Small intestine (tissue), 7 donors: ENCODE results near the gene PSMD9. TPM values are rescaled to one million over a fixed set of nuclear protein-coding genes. Genes with fewer than 3 reads are reported as not detected.

Source experiments
- DNase-seq, 2 donors: peaks; one replicate each; pipeline versions ENCODE4 v3.0.0 to v3.0.0-alpha.2; 2013
- FAIRE-seq: peaks from 2 replicates; lab custom pipeline; 2012; peaks lifted over from hg19 to GRCh38; lab: Jason Lieb, UNC
- H3K27ac ChIP-seq, 3 donors: one replicate each; pipeline ENCODE4 v1.5.1; 2013; ENCODE audit warnings: low read length in 2 of 3, mild to moderate bottlenecking in 2 of 3, control low read depth in 1 of 3, inconsistent platforms in 1 of 3, low read depth in 1 of 3, moderate library complexity in 1 of 3
- H3K27me3 ChIP-seq, 3 donors: one replicate each; pipeline ENCODE4 v1.6.1; 2013; ENCODE audit warnings: low read length in 3 of 3, inconsistent platforms in 1 of 3; ENCODE audit not compliant: control insufficient read depth in 3 of 3, insufficient read depth in 3 of 3
- H3K36me3 ChIP-seq, 3 donors: one replicate each; pipeline ENCODE4 v1.6.1; 2013; ENCODE audit warnings: low read length in 3 of 3, inconsistent platforms in 1 of 3, low read depth in 1 of 3, mild to moderate bottlenecking in 1 of 3, moderate library complexity in 1 of 3; ENCODE audit not compliant: control insufficient read depth in 3 of 3, insufficient read depth in 2 of 3
- H3K4me1 ChIP-seq, 3 donors: one replicate each; pipeline ENCODE4 v1.6.1; 2013; ENCODE audit warnings: low read length in 2 of 3, inconsistent platforms in 1 of 3, low read depth in 1 of 3, mild to moderate bottlenecking in 1 of 3, moderate library complexity in 1 of 3; ENCODE audit not compliant: control insufficient read depth in 3 of 3, insufficient read depth in 2 of 3
- H3K4me3 ChIP-seq, 3 donors: one replicate each; pipeline ENCODE4 v1.5.1; 2013; ENCODE audit warnings: low read length in 3 of 3, control low read depth in 1 of 3, inconsistent platforms in 1 of 3, low read depth in 1 of 3, mild to moderate bottlenecking in 1 of 3, moderate library complexity in 1 of 3
- H3K9me3 ChIP-seq, 2 donors: one replicate each; pipeline ENCODE4 v1.6.1; 2013; ENCODE audit warnings: low read depth in 1 of 2, low read length in 1 of 2; ENCODE audit not compliant: control insufficient read depth in 2 of 2, insufficient read depth in 1 of 2
- WGBS, 3 donors: extraction: QIAGEN DNeasy Blood & Tissue Kit; methylation state at CpG; one replicate each; pipeline ENCODE4 v1.1.7; 2013; 5-methylcytosine and 5-hydroxymethylcytosine counted together
- polyA plus RNA-seq, 4 donors: library from polyadenylated mRNA; stranded (reverse) in 3 of 4; unstranded in 1 of 4; fragments of 200-250 nt in 3 of 4; fragments of 120-200 nt in 1 of 4; gene quantifications; one replicate each; pipeline versions ENCODE4 v1.2.1 to v1.2.3, GENCODE V29; 2013
- donor health status: healthy with polysubstance abuse.
- donor health status: control.
- donor health status: control.
- donor health status: Bipolar disorder and iron deficiency.
- donor health status: healthy.

The PSMD9 gene
- polyA plus RNA-seq, 4 donors, result 54.9 to 123 (median 89.0) TPM

GRCh38 chr12:121958541-121959240 lies 70.1 kb downstream of the PSMD9 start:
- 69 to 76% (median 72%) methylated on average over 21 of the region's 21 CpGs for WGBS, 3 donors
- no peaks in the 10 kb centered on the region for H3K27me3 ChIP-seq
- DNase-seq, result no peak
- H3K4me3 ChIP-seq, result no peak overlapping the region
- no peak overlapping the region for H3K27ac ChIP-seq
- no peaks in the 10 kb centered on the region for H3K4me1 ChIP-seq
- H3K9me3 ChIP-seq, result no peaks in the 10 kb centered on the region
- FAIRE-seq, result no peak
- peaks cover 0 to 2% (median 0%) of the 10 kb centered on the region in 3 donors for H3K36me3 ChIP-seq

DNA sequence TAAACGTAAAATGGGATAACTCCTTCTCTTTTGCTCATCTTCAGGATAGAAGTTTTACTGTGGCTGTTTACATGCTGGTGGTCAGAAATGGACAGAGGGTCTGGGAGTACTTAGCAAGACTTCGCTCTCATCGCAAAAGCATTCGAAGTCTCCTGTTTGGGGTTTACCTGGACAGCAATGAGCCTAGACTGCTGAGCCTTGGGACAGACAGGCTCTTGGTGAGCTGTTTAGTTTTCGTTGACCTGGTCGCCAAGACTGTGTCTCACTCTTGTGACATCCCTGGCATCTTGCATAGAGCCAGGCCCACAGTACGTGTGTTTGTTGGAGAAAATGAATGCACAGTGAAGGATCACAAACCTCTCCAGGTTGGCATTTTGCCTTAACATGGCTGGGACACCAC lies 72.0 kb downstream of the PSMD9 start:
- H3K27ac ChIP-seq, result no peak overlapping the region
- WGBS, 3 donors, result 91 to 95% (median 92%) methylated on average over 7 of the region's 7 CpGs
- no peak overlapping the region for H3K4me3 ChIP-seq
- H3K36me3 ChIP-seq, result peaks cover 0 to 2% (median 0%) of the 10 kb centered on the region in 3 donors
- H3K27me3 ChIP-seq, result no peaks in the 10 kb centered on the region
- DNase-seq (no peak), FAIRE-seq (no peak)
- H3K9me3 ChIP-seq, result no peaks in the 10 kb centered on the region
- H3K4me1 ChIP-seq, result no peaks in the 10 kb centered on the region

- FAIRE-seq, result no peak
- H3K27ac ChIP-seq, result no peak overlapping the region
- no peaks in the 10 kb centered on the region for H3K27me3 ChIP-seq
- H3K4me1 ChIP-seq, result no peaks in the 10 kb centered on the region
- H3K36me3 ChIP-seq, result peaks cover 0 to 2% (median 0%) of the 10 kb centered on the region in 3 donors
- no peak for DNase-seq
- no peaks in the 10 kb centered on the region for H3K9me3 ChIP-seq
- no peak overlapping the region for H3K4me3 ChIP-seq
- WGBS, 3 donors, result 81 to 87% (median 84%) methylated on average over 5 of the region's 5 CpGs
Measured at GRCh38 chr12:121961195-121961879, 72.7 kb downstream of the PSMD9 start.

DNA sequence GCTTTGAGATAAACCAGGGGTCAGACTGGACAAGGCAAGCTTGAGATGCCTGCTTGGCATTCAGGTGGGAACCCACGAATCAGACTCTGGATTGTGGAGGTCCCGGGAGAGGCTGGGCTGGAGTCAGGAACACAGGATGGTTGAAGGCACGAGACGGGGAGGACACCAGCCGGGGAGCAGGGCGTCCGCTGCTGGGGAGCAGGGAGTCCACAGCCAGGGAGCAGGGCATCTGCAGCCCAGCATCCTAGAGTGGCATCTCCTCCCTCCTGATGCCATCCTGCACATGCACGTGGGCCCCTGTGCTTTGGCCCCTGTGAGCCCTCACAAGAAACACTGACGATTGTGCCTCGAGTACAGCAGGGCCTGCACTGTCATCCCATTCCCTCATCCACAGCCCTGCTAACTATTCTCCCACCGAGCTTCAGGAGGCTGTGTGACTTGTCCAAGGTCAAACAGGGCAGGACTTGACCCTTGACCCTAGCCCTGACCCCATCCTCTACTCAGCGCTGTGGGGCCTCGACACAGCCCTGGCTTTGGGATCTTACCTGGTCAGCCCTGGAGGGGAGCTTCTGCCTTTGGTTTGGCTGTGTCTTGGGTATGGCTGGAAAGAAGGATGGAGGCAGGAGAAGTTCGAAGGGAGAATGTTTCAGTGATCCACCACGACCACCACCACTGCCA lies 74.9 kb downstream of the PSMD9 start:
- H3K36me3 ChIP-seq, result peaks cover 0 to 2% (median 0%) of the 10 kb centered on the region in 3 donors
- 76 to 88% (median 78%) methylated on average over 14 to 15 of the region's 15 CpGs for WGBS, 3 donors
- no peaks in the 10 kb centered on the region for H3K27me3 ChIP-seq
- H3K4me3 ChIP-seq, result no peak overlapping the region
- no peak overlapping the region for H3K27ac ChIP-seq
- H3K9me3 ChIP-seq, result no peaks in the 10 kb centered on the region
- H3K4me1 ChIP-seq, result no peaks in the 10 kb centered on the region
- DNase-seq (no peak), FAIRE-seq (no peak)

DNA sequence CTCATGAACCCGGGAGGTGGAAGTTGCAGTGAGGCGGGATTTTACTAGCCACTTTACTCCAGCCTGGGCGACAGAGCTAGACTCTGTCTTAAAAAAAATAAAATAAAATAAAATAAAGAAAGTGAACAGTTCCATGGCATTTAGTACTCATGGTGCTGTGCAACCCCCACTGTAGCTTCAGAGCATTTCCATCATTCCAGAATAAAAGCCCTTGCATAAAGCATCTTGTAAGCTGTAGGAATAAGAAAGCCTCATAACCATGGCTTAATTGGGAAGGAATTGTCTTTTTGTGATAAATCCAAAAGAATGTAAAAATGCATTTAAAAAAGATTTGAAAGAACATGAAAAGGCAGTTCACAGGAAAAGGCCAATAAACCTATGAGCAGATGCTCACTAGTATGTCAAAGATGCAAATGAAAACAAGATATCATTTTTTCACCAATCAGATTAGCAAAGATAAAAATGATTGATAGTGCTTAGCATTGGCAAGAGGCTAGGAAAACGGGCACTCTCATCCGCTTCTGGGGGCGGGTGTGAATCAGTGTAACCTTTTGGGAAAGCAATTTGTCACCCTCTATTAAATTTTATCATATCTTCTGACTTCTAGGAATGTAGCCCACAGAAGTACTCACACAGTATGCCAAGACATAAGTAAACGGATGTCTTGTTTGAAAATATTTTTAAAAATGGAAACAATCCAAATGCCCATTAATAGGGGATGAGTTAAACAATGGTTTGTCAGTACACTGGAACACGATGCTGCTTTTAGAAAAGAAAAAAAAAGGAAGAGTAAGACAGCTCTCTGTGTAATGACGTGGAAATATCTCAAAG lies 76.4 kb downstream of the PSMD9 start:
- Histone ChIP-seq H3K27ac (no peak overlapping the region), H3K4me1 (no peaks in the 10 kb centered on the region), H3K27me3 (no peaks in the 10 kb centered on the region), H3K9me3 (no peaks in the 10 kb centered on the region), H3K4me3 (no peak overlapping the region), H3K36me3 (peaks cover 0 to 3% (median 0%) of the 10 kb centered on the region in 3 donors)
- WGBS, 3 donors, result 60 to 64% (median 63%) methylated on average over 9 of the region's 9 CpGs
- FAIRE-seq (no peak), DNase-seq (no peak)

- Histone ChIP-seq H3K4me3 (no peak overlapping the region), H3K27me3 (no peaks in the 10 kb centered on the region), H3K27ac (no peak overlapping the region), H3K9me3 (no peaks in the 10 kb centered on the region), H3K36me3 (peaks cover 0 to 7% (median 0%) of the 10 kb centered on the region in 3 donors), H3K4me1 (no peaks in the 10 kb centered on the region)
- 82 to 91% (median 82%) methylated on average over 5 of the region's 5 CpGs for WGBS, 3 donors
- FAIRE-seq (no peak), DNase-seq (no peak)
Measured at GRCh38 chr12:121966959-121967358, 78.4 kb downstream of the PSMD9 start.
